Upper lobe of left lung (tissue), 6 donors: ENCODE results near the gene ABI1. TPM values are rescaled to one million over a fixed set of nuclear protein-coding genes. Genes with fewer than 3 reads are reported as not detected.
A peak's percentile ranks its signal among the peaks of the same experiment; 100 is the strongest.

ENCODE experiments used
- ATAC-seq, 2 donors: fragments of 200-7000 bp; cut with Tn5 transposase; one replicate each; pipeline ENCODE4 v1.9.1; 2022; ENCODE audit warnings: mild to moderate bottlenecking in 2 of 2, moderate library complexity in 2 of 2; ENCODE audit not compliant: low FRiP score in 2 of 2
- DNase-seq, 2 donors: peaks; one replicate each; pipeline ENCODE4 v3.0.0-alpha.2; 2019 to 2020
- H3K27ac ChIP-seq, 4 donors: fragments of 200-600 bp; sonication (generic); one replicate each; pipeline ENCODE4 v1.5.1; 2016 to 2019
- H3K27me3 ChIP-seq, 4 donors: fragments of 200-600 bp; sonication (generic); one replicate each; pipeline ENCODE4 v1.5.1; 2017 to 2019
- H3K36me3 ChIP-seq, 4 donors: fragments of 200-600 bp; sonication (generic); one replicate each; pipeline ENCODE4 v1.5.1; 2016 to 2019
- H3K4me1 ChIP-seq, 4 donors: fragments of 200-600 bp; sonication (generic); one replicate each; pipeline ENCODE4 v1.5.1; 2018 to 2019
- H3K4me3 ChIP-seq, 4 donors: fragments of 200-600 bp; sonication (generic); one replicate each; pipeline ENCODE4 v1.5.1; 2017 to 2019; ENCODE audit warnings: mild to moderate bottlenecking in 2 of 4, moderate library complexity in 1 of 4
- H3K9me3 ChIP-seq, 4 donors: fragments of 200-600 bp; sonication (generic); one replicate each; pipeline ENCODE4 v1.5.1; 2018 to 2019
- EP300 ChIP-seq, 4 donors: sonication (generic); formaldehyde crosslinking; IDR thresholded peaks; one replicate each; pipeline ENCODE4 v1.5.1; 2017; ENCODE audit warnings: antibody characterized with exemption in 4 of 4, control low read depth in 2 of 4
- POLR2A ChIP-seq, 4 donors: fragments of 450-650 bp; IDR thresholded peaks; one replicate each; pipeline ENCODE4 v1.5.1; 2016 to 2017; ENCODE audit warnings: antibody characterized with exemption in 4 of 4, mild to moderate bottlenecking in 2 of 4
- POLR2AphosphoS5 ChIP-seq, 2 donors: sonication (generic); formaldehyde crosslinking; IDR thresholded peaks; one replicate each; pipeline ENCODE4 v1.5.1; 2017; ENCODE audit warnings: antibody characterized with exemption in 2 of 2
- WGBS, 2 donors: methylation state at CpG; one replicate each; pipeline ENCODE4 v1.1.5; 2017 to 2018; 5-methylcytosine and 5-hydroxymethylcytosine counted together
- total RNA-seq, 6 donors: library from RNA; depleted of rRNA in 4 of 6; stranded (reverse); fragments of >200 nt in 4 of 6; gene quantifications; one replicate each; pipeline versions ENCODE4 v1.1.0 to v1.2.1, GENCODE V29; 2016 to 2021
- TF ChIP-seq, protein P1 (sequence below), 6 experiments: fragments of 450-650 bp in 4 of 6; fragments of 200-600 bp in 2 of 6; sonication (generic) in 2 of 6; IDR thresholded peaks; one replicate each; pipeline ENCODE4 v1.5.1; 2016 to 2019; ENCODE audit warnings: antibody characterized with exemption in 6 of 6
- donor health status: DM: no; HTN: no; CAD: no; lungs with moderate emphysema.
- donor health status: DM: no; HTN: yes; CAD: no; lungs with severe emphysema.

Gene ABI1
- total RNA-seq, 6 donors from 2014 or later = 23.5 to 57.6 (median 48.6) TPM

GRCh38 chr10:26700884-26701630 is 159.7 kb downstream of the ABI1 start:
- peaks cover 0 to 4% (median under 1%) of the 10 kb centered on the region in 4 donors for H3K36me3 ChIP-seq
- no peak for ATAC-seq
- no peaks in the 10 kb centered on the region for H3K9me3 ChIP-seq
- H3K27me3 ChIP-seq = no peaks in the 10 kb centered on the region
- no peak overlapping the region for H3K27ac ChIP-seq
- no peak overlapping the region for H3K4me3 ChIP-seq
- TF ChIP-seq EP300 (IDR thresholded peaks at IDR 0.05) (no peak), POLR2AphosphoS5 (IDR thresholded peaks at IDR 0.05) (no peak)
- TF ChIP-seq, protein P1, sequence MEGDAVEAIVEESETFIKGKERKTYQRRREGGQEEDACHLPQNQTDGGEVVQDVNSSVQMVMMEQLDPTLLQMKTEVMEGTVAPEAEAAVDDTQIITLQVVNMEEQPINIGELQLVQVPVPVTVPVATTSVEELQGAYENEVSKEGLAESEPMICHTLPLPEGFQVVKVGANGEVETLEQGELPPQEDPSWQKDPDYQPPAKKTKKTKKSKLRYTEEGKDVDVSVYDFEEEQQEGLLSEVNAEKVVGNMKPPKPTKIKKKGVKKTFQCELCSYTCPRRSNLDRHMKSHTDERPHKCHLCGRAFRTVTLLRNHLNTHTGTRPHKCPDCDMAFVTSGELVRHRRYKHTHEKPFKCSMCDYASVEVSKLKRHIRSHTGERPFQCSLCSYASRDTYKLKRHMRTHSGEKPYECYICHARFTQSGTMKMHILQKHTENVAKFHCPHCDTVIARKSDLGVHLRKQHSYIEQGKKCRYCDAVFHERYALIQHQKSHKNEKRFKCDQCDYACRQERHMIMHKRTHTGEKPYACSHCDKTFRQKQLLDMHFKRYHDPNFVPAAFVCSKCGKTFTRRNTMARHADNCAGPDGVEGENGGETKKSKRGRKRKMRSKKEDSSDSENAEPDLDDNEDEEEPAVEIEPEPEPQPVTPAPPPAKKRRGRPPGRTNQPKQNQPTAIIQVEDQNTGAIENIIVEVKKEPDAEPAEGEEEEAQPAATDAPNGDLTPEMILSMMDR (IDR thresholded peaks at IDR 0.05) = no peak
- DNase-seq = no peak
- WGBS, 2 donors = 63 to 70% methylated on average over 4 of the region's 4 CpGs
- H3K4me1 ChIP-seq = peaks cover 11 to 28% (median 18%) of the 10 kb centered on the region in 4 donors

GRCh38 chr10:26699631-26700030 is 161.1 kb downstream of the ABI1 start:
- Histone ChIP-seq H3K4me3 (no peak overlapping the region), H3K36me3 (no peaks in the 10 kb centered on the region), H3K27me3 (no peaks in the 10 kb centered on the region), H3K27ac (peak overlapping the region in 1 of 4 donors; percentile 30), H3K4me1 (peaks cover 11 to 28% (median 17%) of the 10 kb centered on the region in 4 donors), H3K9me3 (no peaks in the 10 kb centered on the region)
- no peak for TF ChIP-seq EP300 (IDR thresholded peaks at IDR 0.05)
- TF ChIP-seq, protein P1 (IDR thresholded peaks at IDR 0.05) = no peak
- 95 to 98% methylated on average over 7 of the region's 7 CpGs for WGBS, 2 donors
- ATAC-seq (no peak), DNase-seq (no peak)

- Histone ChIP-seq H3K27me3 (no peaks in the 10 kb centered on the region), H3K4me3 (peak overlapping the region in 2 of 4 donors; percentile 89 to 96), H3K9me3 (no peaks in the 10 kb centered on the region), H3K27ac (no peak overlapping the region), H3K36me3 (no peaks in the 10 kb centered on the region), H3K4me1 (peaks cover 11 to 28% (median 17%) of the 10 kb centered on the region in 4 donors)
- no peak for ATAC-seq
- DNase-seq = no peak
- TF ChIP-seq, protein P1 (IDR thresholded peaks at IDR 0.05) = no peak
- 69 to 72% methylated on average over 2 of the region's 2 CpGs for WGBS, 2 donors
Measured at GRCh38 chr10:26698909-26699308, 161.8 kb downstream of the ABI1 start.

DNA sequence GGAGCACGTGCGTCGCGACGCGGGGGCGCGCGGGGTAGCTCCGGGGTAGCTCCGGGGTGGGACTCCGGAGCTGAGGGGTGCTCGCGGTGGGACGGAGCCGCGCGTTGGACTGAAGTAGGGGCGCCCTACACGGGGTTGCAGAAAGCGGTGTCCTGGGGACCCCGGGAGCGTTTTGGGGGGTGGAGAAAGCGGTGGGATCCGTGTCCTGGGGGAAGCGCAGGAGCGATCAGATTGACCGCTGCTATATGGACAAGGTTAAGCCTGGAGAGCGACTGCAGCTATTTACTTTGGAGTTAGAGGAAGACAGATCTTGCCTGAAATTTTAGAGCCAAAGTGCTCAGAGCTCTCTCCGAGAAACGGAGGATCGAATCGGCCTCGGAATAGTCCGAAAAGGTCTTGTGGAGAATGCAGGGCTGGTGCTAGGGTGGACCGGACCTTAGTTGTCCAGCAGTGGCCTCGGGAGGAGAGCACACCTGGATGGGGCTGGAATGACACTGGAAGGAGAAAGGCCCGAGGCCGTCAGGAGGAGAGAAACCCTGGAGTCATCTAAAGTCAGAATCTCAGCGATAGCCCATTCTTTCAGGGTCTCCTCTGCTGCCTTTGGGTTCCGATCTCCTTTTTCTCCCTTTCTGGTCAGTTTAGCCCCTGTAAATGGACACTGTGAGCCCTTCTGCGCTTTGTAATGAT is 162.7 kb downstream of the ABI1 start:
- DNase-seq = no peak
- H3K27me3 ChIP-seq = no peaks in the 10 kb centered on the region
- H3K27ac ChIP-seq = peak overlapping the region; percentile 90 to 96 (median 93)
- no peaks in the 10 kb centered on the region for H3K9me3 ChIP-seq
- 4 to 6% methylated on average over 22 to 42 of the region's 42 CpGs for WGBS, 2 donors
- H3K36me3 ChIP-seq = no peaks in the 10 kb centered on the region
- TF ChIP-seq EP300 (IDR thresholded peaks at IDR 0.05) = no peak
- TF ChIP-seq POLR2AphosphoS5 (IDR thresholded peaks at IDR 0.05) = no peak
- TF ChIP-seq, protein P1 (IDR thresholded peaks at IDR 0.05) = no peak
- no peak for TF ChIP-seq POLR2A (IDR thresholded peaks at IDR 0.05)
- H3K4me3 ChIP-seq = peak overlapping the region; percentile 56 to 96 (median 86)
- H3K4me1 ChIP-seq = peaks cover 11 to 28% (median 17%) of the 10 kb centered on the region in 4 donors
- ATAC-seq = peak in 1 of 2 donors; percentile 17
